PC-9 (cell line): ENCODE data around the gene SLC36A2.
A peak's percentile ranks its signal among the peaks of the same experiment; 100 is the strongest.

Source experiments
- CTCF ChIP-seq: fragments of 200-600 bp; sonication (generic); conservative IDR thresholded peaks from 2 replicates; pipeline ENCODE4 v1.6.1; 2017; ENCODE audit warnings: mixed run types, antibody characterized with exemption, mild to moderate bottlenecking, moderate library complexity
- EZH2 ChIP-seq: fragments of 200-600 bp; sonication (generic); IDR thresholded peaks from 2 replicates; pipeline ENCODE4 v1.8.0; 2017; ENCODE audit warnings: antibody characterized with exemption, low read depth

GRCh38 chr5:151284392-151284967 lies 62.9 kb downstream of the SLC36A2 start:
- TF ChIP-seq CTCF, result peak; percentile 27; the same call in 1 of the 2 replicates
- no peak for TF ChIP-seq EZH2
